Tibial nerve (tissue), 3 donors: ENCODE measurements around the gene ZFP69.

Experiments used
- POLR2A ChIP-seq, 2 donors: fragments of 450-650 bp; IDR thresholded peaks; one replicate each; pipeline ENCODE4 v1.6.1; 2017; ENCODE audit warnings: antibody characterized with exemption in 2 of 2, mild to moderate bottlenecking in 2 of 2, moderate library complexity in 2 of 2
- TF ChIP-seq, protein P1 (sequence below), 5 experiments: fragments of 200-600 bp in 3 of 5; fragments of 450-650 bp in 2 of 5; sonication (generic) in 3 of 5; IDR thresholded peaks; one replicate each; pipeline ENCODE4 v1.5.1; 2016 to 2019; ENCODE audit warnings: antibody characterized with exemption in 5 of 5, mild to moderate bottlenecking in 3 of 5, moderate library complexity in 2 of 5

DNA sequence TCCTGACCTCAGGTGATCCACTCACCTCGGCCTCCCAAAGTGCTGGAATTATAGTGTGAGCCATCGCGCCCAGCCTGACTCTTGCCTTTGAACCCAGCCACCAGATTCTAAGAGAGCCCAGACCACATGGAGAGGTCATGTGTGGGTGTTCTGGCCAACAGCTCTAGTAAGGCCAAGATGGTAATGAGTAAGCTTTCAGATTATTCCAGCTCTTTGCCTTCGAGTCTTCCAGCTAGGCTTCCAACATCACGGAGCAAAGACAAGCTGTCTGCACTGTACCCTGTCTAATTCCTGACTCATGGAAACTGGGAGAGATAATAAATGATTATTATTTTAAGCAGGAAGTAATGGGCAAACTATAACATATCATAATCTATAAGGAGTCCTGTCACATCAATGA lies 41.6 kb upstream of the ZFP69 start:
- TF ChIP-seq, protein P1, sequence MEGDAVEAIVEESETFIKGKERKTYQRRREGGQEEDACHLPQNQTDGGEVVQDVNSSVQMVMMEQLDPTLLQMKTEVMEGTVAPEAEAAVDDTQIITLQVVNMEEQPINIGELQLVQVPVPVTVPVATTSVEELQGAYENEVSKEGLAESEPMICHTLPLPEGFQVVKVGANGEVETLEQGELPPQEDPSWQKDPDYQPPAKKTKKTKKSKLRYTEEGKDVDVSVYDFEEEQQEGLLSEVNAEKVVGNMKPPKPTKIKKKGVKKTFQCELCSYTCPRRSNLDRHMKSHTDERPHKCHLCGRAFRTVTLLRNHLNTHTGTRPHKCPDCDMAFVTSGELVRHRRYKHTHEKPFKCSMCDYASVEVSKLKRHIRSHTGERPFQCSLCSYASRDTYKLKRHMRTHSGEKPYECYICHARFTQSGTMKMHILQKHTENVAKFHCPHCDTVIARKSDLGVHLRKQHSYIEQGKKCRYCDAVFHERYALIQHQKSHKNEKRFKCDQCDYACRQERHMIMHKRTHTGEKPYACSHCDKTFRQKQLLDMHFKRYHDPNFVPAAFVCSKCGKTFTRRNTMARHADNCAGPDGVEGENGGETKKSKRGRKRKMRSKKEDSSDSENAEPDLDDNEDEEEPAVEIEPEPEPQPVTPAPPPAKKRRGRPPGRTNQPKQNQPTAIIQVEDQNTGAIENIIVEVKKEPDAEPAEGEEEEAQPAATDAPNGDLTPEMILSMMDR (IDR thresholded peaks at IDR 0.05), result no peak
- TF ChIP-seq POLR2A (IDR thresholded peaks at IDR 0.05), result no peak
